Limb (tissue), 2 donors: Measurements from ENCODE around the gene TEX9.
A peak's percentile ranks its signal among the peaks of the same experiment; 100 is the strongest.

Experiments
- DNase-seq, 2 donors: peaks; one replicate each; pipeline ENCODE4 v3.0.0-alpha.2; 2016; ENCODE audit errors: extremely low spot score in 2 of 2

Gene TEX9

DNA sequence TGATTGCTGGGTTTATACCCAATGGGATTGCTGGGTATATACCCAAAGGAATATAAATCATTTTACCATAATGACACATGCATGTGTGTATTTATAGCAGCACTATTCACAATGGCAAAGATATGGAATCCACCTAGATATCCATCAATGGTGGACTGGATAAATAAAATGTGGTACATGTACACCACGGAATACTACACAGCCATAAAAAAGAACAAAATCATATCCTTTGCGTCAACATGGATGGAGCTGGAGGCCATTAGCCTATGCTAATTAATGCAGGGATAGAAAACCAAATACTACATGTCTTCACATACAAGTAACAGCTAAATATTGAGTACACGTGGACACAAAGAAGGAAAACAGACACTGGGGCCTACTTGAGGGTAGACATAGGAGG is 77.1 kb downstream of the TEX9 start:
- DNase-seq = no peak

DNA sequence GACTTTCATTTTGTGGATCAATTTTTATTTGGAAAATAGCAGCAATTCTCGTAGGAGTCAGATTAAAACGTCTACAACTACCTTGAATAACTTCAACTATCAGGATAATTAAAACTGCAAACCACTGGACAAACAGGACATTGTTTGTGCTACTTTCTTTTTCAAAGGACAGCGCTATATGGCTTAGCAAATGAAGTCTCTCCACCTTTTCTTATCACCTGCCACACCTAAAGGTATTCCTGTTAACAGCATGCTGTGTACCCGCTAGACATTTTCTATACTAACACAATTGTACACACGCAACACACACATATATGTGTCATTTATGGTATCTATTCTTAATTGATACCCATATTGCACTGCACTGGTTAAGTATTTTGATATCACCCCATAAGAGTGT is 80.5 kb downstream of the TEX9 start:
- DNase-seq = no peak

DNA sequence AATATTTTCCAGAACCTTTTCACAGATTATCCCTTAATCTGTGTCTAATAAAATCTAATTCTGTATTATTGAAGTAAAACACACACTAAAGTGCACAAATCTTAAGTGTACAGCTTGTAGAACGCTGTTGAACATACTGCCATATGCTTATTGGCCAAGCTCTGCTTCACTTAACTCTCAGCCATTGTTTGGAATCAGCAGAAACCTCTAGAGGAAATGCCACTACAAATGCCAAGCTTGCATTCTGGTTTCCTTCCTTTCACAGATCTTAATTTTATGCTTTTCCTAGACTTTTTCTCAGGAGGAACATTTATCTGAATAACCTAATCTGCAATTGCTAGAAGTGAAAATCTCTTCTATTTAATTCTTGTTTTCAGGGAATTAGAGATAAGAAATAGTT is 89.6 kb downstream of the TEX9 start:
- DNase-seq = no peak

DNA sequence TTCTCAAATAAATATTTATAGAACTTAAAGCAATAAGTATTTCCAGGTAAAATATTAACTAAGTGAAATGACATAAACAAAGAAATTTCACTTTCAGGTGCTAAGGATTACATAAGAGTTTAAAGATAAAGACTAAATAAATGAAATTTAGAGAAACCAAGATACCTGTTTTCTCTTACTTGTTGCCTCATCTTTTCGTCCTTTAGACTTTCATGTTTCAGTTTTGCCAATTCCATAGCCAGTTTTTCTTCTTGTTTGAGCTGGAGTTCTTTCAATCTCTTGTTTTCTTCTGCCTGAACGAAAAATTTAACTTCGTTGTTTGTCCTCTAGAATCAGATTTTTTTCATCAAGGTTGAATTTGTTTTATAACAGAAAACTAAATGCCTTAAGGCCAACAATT is 91.0 kb downstream of the TEX9 start:
- DNase-seq = no peak

DNA sequence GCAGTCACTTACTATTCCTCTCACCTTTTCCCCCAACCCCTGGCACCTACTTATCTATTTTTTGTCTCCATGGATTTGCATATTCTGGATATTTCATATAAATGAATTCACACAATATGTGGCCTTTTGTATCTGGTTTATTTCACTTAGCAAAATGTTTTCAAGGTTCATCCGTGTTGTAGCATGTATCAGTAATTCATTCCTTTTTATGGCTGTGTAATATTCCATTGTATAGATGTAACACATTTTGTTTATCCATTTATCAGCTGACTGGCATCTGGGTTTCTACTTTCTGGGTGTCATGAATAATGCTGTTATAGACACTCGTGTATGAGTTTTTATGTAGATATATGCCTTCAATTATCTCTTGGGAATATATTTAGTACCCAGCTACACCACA is 93.9 kb downstream of the TEX9 start:
- DNase-seq = no peak

DNA sequence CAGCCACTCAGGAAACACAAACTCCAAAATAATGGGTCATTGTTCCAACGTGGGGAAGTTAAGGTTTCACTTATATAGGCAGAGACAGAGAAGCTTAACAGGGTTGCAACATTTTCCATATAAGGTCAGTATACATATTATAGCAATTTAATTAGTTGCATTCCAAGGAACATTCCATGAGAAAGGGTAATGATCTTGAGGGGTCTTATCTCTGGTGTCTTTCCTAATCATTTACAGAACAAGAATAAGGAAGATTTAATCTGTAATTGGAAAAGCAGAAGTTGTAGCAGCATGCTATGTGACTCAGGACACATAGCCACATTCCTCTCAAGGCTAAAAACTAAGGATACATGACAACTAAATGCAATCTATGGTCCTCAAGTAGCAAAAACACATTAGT is 94.8 kb downstream of the TEX9 start:
- DNase-seq = no peak

DNA sequence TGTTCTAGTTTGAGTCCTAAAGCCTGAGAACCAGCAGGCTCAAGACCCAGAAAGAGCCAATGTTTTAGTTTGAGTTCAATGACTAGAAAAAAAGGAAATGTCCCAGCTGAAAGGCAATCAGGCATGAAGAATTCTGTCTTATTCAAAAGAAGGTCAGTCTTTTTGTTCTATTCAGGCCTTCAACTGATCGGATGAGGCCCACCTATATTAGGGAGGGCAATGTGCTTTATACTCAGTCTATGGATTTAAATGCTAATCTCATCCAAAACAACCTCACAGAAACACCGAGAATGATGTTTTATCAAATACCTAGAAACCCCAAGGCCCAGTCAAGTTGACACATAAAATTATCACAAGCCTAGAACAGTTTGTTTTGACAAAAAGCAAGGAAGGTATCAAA is 95.7 kb downstream of the TEX9 start:
- DNase-seq = no peak

DNA sequence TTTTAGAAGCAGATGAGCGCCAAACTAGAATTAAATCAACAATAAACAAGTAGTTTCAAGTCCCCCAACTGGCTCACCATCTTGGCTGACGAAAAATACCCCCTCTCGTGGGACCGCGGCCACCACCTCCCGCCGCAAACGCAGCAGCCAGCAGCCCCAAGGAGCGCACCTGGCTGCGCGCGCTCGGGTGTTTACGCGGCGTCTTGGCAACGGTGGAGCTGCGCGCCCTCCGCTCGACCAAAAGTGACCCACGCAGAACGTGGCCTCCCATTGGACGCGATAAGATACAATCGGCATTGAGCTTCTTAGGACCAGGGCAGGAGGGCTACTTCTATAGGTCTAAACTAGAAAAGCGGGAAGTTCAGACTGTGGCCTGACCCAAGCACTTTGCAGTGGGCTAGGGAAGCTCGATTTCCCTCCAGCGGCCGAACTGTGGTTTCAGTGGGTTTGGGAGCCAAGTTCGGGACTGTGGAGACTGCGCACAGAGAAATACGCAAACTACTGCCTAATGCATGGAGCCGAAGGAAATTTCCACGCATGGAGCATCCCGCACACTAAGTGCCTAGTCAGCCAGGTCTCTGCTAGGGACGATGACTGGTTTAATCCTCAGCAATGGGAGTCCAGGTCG is 99.8 kb downstream of the TEX9 start, which contains the start of gene MNS1:
Gene MNS1 (minus strand): TSS at position 245 of the 628 bp plus-strand sequence. CDS start 165 bp downstream, at position 80.
- DNase-seq = peak; percentile 94 to 98

DNA sequence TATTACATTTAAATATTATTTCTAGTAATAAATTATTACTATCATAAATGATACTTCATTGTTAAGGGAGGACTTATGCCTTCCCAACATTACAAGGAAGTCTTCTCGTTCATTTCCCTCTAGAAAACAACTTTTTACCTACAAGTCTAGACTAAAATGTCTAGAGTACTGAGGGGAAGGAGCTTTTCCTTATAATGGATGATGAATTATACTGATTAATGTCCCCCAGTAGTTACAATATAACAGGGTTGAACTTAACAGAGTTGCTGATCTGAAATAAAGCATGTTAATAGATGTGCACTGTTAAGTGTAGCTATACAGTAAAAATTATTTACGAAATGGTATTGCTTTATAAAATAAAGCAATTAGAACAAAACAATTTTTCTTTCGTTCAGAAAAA is 102.4 kb downstream of the TEX9 start:
- no peak for DNase-seq

DNA sequence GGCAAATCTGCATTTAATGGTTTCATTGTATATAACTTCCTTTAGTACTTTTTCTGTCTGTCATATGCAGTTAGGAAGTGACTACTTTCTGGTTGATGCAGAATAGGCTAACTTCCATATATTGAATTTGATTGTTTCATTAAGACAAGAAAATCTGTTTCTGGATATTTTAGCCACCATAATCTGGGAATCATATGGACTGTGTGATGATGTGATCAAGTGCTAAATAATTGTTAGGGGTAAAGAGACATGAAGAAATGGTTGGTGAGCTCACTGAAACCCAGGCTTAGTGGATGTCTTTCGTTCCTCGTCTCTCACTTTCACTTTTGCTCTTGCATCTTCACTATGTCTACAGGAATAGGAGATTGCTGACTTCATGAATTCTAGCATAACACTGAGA is 103.2 kb downstream of the TEX9 start:
- no peak for DNase-seq

DNA sequence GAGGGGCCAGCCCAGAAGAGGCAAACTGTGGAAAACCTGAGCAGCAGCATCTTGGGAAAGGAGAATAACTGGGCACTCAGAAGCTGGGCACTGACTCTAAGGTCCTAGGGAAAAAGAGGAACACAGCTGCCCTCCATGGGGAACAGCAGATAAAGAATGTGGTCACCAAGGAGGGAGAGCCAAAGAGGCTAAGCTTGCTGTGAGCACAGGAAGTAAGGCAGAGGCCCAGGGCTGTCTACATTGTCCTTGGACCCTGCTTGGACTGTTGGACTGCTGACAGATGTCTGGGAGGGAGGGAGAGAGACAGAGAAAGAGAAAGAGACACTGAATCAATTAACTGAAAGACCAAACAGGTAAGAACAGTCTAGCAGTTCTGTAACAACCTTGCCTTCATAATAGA is 104.3 kb downstream of the TEX9 start:
- DNase-seq = no peak

DNA sequence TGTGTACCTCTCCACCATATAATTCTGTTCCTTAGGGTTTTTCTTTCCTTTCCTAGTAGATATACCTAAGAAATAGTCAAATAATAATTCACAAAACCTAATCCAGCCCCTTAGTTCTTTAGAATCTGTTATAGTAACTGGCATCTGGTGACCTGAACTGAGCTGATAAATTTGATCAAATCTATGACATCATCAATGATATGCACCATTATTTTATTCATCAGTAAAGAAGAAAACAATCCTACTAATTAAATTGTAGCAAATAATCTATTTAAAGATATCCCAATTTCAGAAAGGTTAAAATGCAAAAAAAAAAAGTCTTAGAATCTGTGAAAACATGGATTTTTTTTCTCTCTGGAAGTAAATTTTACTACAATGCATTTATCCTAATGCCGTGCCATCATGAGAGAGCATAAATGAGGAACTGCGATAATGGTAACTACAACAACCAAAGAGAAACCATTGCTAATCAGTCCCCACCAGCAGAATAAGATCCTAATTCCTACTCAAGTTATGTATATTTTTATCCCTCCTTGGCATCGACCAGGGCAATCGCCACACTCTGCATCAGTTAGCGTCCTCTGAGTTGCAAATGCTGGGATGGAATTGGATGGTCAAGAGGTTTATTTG is 106.3 kb downstream of the TEX9 start:
- no peak for DNase-seq

DNA sequence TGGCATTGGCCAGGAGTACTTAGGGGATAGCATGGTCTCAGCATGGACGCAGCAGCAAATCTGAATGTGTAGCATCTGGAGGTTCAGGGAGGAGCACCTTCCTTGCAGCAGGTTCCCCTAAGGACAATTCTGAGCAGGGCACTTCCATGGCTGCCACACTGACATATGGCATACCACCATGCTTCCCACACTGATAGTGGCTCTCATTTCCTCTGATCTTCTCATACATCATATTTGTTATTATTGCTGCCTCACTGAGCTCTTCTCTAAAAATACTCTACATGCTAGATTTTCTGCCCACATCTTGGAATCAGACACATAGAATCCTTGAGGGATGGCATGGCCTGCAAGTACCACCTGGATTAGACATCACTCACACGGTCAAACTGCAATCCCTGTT is 107.1 kb downstream of the TEX9 start:
- no peak for DNase-seq

DNA sequence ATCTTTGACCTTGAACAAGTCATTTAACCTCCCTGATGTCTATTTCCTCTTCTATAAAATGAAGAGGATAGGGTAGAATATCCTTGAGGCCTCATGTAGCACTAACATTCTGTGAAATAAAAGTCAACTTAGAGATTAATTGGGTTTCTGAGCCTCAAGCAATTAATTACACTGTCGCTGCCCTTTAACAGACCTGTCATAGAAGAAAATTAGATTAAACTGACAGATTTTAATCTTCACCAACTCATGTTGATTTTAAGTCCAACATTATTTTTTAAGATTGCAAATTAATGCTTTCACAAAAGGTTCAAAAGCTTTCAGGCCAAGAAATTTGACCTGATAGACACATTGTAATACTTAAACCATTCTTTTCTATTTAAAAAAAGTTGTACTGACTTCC is 107.8 kb downstream of the TEX9 start:
- no peak for DNase-seq

DNA sequence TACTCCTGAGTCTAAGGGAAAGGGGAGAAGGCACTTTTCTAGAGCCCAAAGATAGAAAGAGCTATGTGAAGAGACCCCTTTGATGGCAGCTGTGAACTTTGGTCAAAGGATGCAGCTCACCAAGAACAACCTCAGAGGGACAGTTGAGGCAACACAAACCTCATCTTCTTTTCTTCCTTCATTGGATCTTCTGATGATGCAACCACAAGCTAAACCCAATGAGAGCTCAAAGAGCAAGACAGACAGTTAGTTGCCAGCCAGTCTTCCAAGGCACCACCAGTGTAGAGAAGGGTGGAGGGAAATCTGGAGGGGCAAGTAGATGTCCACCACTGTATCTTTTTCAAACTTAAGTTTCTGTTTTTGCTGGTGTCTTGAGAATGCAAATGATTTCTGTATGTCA is 110.1 kb downstream of the TEX9 start:
- DNase-seq = no peak
